Left kidney (tissue), 2 donors: Measurements from ENCODE around the gene ATAT1. TPM values are rescaled to one million over a fixed set of nuclear protein-coding genes. Genes with fewer than 3 reads are reported as not detected.
A peak's percentile ranks its signal among the peaks of the same experiment; 100 is the strongest.
"Not testable (repeated sequence)": the region's sequence is repeated elsewhere in the genome, so short reads cannot be mapped to it uniquely, and the experiment has no call there.

Experiments used
- DNase-seq: peaks from one replicate; pipeline ENCODE4 v3.0.0-alpha.2; 2013
- polyA plus RNA-seq: library from polyadenylated mRNA; unstranded; fragments of 120-200 nt; gene quantifications from one replicate; pipeline ENCODE4 v1.2.1, GENCODE V29; 2013; ENCODE audit not compliant: insufficient read length

Gene ATAT1
- polyA plus RNA-seq, 1 donor = 60.6 TPM

GRCh38 chr6:30647242-30648116 is 20.8 kb downstream of the ATAT1 start:
- peak; percentile 50 for DNase-seq

GRCh38 chr6:30651143-30651542 is 24.5 kb downstream of the ATAT1 start:
- no peak for DNase-seq

GRCh38 chr6:30654798-30655742 is 28.4 kb downstream of the ATAT1 start:
- DNase-seq = no peak

- DNase-seq = no peak
Observed at GRCh38 chr6:30655743-30656094, 29.0 kb downstream of the ATAT1 start.

- DNase-seq = no peak
Observed at GRCh38 chr6:30656513-30656912, 29.8 kb downstream of the ATAT1 start.

- no peak for DNase-seq
Observed at GRCh38 chr6:30657454-30657853, 30.8 kb downstream of the ATAT1 start.

- DNase-seq = not testable (repeated sequence)
Observed at GRCh38 chr6:30657922-30658321, 31.2 kb downstream of the ATAT1 start.

- DNase-seq = no peak
Observed at GRCh38 chr6:30664994-30665767, 38.5 kb downstream of the ATAT1 start.

- not testable (repeated sequence) for DNase-seq
Observed at GRCh38 chr6:30666300-30666699, 39.6 kb downstream of the ATAT1 start.

- DNase-seq = no peak
Observed at GRCh38 chr6:30670760-30671527, 44.3 kb downstream of the ATAT1 start.

GRCh38 chr6:30672445-30673253 is 46.0 kb downstream of the ATAT1 start, which contains the start of gene DHX16:
Gene DHX16 (minus strand): TSS chr6:30673006. CDS start chr6:30672841, 165 bp downstream.
- peak; percentile 99 for DNase-seq

GRCh38 chr6:30676660-30677285 is 50.1 kb downstream of the ATAT1 start:
- no peak for DNase-seq

- peak; percentile 77 for DNase-seq
Observed at GRCh38 chr6:30678964-30679726, 52.5 kb downstream of the ATAT1 start.

GRCh38 chr6:30679765-30680535 is 53.3 kb downstream of the ATAT1 start:
- DNase-seq = no peak

GRCh38 chr6:30681766-30682142 is 55.1 kb downstream of the ATAT1 start:
- no peak for DNase-seq

- DNase-seq = no peak
Observed at GRCh38 chr6:30682143-30683117, 55.8 kb downstream of the ATAT1 start.
